ENCODE results near the gene CD47. TPM values are rescaled to one million over a fixed set of nuclear protein-coding genes. Genes with fewer than 3 reads are reported as not detected.

The CD47 gene
- total and polyA plus RNA-seq, 12 donors: 17.9 to 76.3 (median 47.6) TPM

GRCh38 chr3:107994181-107994580, 96.7 kb downstream of the CD47 start:
- H3K9me3 ChIP-seq: no peaks in the 10 kb centered on the region
- H3K4me1 ChIP-seq: peaks cover 0 to 30% (median 0%) of the 10 kb centered on the region in 9 donors
- WGBS, 2 donors: 94 to 98% methylated on average over 2 of the region's 2 CpGs
- no peak overlapping the region for H3K4me3 ChIP-seq
- intact Hi-C loops (cut with DNase I): no loop called here
- no peak for ATAC-seq
- no peak for DNase-seq
- no peak overlapping the region for H3K27ac ChIP-seq
- no peaks in the 10 kb centered on the region for H3K27me3 ChIP-seq
- no peak for TF ChIP-seq CTCF (IDR thresholded peaks at IDR 0.05)
- no peaks in the 10 kb centered on the region for H3K36me3 ChIP-seq

- peak overlapping the region in 1 of 10 donors; percentile 45 for H3K27ac ChIP-seq
- no peaks in the 10 kb centered on the region for H3K36me3 ChIP-seq
- H3K27me3 ChIP-seq: no peaks in the 10 kb centered on the region
- peaks cover 0 to 34% (median 2%) of the 10 kb centered on the region in 9 donors for H3K4me1 ChIP-seq
- no peak overlapping the region for H3K4me3 ChIP-seq
- intact Hi-C loops (cut with DNase I): no loop called here
- DNase-seq (no peak), ATAC-seq (no peak)
- no peaks in the 10 kb centered on the region for H3K9me3 ChIP-seq
- 62 to 75% methylated on average over 1 of the region's 1 CpG for WGBS, 2 donors
- no peak for TF ChIP-seq CTCF (IDR thresholded peaks at IDR 0.05)
Observed at GRCh38 chr3:107993771-107994170, 97.1 kb downstream of the CD47 start.

Other genes with a start within 250 kb of the CD47 start
- 10 to 100 TPM; 15.4 to 29.5 (median 21.0) TPM for gene IFT57, start 131.4 kb upstream of the CD47 start, total RNA-seq
- 10 to 100 TPM in 1 of 2 donors, 1 to 10 TPM in 1; 5.9 to 19.8 TPM for gene IFT57, start 131.4 kb upstream of the CD47 start, polyA plus RNA-seq
- not detected for gene HHLA2, start 205.5 kb upstream of the CD47 start, total RNA-seq
- not detected for gene HHLA2, start 205.5 kb upstream of the CD47 start, polyA plus RNA-seq